SJCRH30 (cell line): ENCODE data around the gene KCNJ11. TPM values are rescaled to one million over a fixed set of nuclear protein-coding genes. Genes with fewer than 3 reads are reported as not detected.

Source experiments
- DNase-seq, 2 experiments: peaks; one replicate each; pipeline ENCODE4 v3.0.0-alpha.2; 2015 to 2020
- H3K27ac ChIP-seq: fragments of 250-450 bp; sonication (Bioruptor Pico); 2 replicates; pipeline ENCODE4 v1.5.1; 2020; ENCODE audit warnings: mild to moderate bottlenecking, moderate library complexity
- H3K27me3 ChIP-seq: fragments of 250-450 bp; sonication (Bioruptor Pico); 2 replicates; pipeline ENCODE4 v1.5.1; 2020; ENCODE audit warnings: mild to moderate bottlenecking, moderate library complexity
- H3K36me3 ChIP-seq: fragments of 250-450 bp; sonication (Bioruptor Pico); 2 replicates; pipeline ENCODE4 v1.5.1; 2020; ENCODE audit warnings: mild to moderate bottlenecking, moderate library complexity
- H3K4me1 ChIP-seq: fragments of 250-450 bp; sonication (Bioruptor Pico); 2 replicates; pipeline ENCODE4 v1.5.1; 2020; ENCODE audit warnings: mild to moderate bottlenecking, moderate library complexity
- H3K4me3 ChIP-seq: fragments of 250-450 bp; sonication (Bioruptor Pico); 2 replicates; pipeline ENCODE4 v1.5.1; 2020; ENCODE audit warnings: mild to moderate bottlenecking, moderate library complexity
- H3K9me3 ChIP-seq: fragments of 250-450 bp; sonication (Bioruptor Pico); replicated peaks from 2 replicates; pipeline ENCODE4 v1.5.1; 2020; ENCODE audit warnings: mild to moderate bottlenecking, moderate library complexity
- total RNA-seq: library from RNA; depleted of rRNA; stranded (reverse); fragments of >200 nt; shearing (Covaris generic); gene quantifications from 2 replicates; pipeline ENCODE4 v1.2.3, GENCODE V29; 2014

Gene KCNJ11
- total RNA-seq, 1 experiment from 2014 or later: 5.9 TPM

DNA sequence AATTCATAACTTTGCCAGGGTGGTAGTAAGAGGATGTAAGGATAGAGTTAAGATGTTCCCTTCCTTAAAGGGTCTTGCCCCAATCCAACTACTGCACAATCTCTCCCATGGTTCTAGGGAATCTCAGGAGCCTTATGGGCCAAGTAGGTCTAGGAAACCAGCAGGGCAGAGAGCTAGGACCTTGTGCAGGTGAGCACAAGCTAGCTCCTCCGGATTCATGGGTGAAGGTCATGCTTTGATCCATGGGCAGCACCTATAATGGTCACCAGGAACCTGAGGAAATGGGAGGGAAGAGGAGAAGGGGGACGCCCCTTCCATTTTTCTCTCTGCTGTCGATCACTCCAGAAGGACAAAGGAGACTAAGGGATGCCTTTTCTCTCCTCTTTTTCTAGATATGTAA is 16.8 kb downstream of the KCNJ11 start:
- Histone ChIP-seq H3K4me1 (no peaks in the 10 kb centered on the region), H3K27ac (no peak overlapping the region), H3K9me3 (peaks cover 34% of the 10 kb centered on the region), H3K27me3 (no peaks in the 10 kb centered on the region), H3K36me3 (peaks cover 32% of the 10 kb centered on the region), H3K4me3 (no peak overlapping the region)
- DNase-seq: peak; percentile 37 to 49

DNA sequence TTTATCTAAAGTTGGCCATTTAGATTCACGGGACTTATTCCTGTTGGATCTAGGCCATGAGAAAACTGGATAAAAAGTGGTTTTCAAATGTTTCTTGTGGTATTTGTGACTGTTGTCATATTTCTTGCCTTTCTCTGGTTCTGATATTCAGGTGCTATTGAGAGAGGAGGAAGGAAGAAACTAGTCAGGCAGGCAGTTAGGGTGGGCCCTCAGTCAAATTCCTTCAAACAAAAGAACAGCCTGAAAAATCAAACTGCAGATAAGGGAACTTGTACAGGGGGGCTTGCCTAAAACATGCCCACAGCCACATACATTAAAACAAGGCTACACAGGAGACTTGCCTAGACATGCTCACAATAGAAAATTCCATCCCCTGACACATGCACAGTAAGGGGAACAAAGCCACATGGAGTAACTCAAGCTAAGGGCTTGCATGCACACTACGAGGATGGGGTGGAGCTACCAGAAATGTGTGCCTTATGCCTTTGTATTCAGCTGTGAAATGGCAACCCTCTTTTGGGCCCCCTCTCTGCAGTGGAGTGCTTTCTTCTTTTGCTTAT is 18.7 kb downstream of the KCNJ11 start:
- H3K9me3 ChIP-seq: peaks cover 34% of the 10 kb centered on the region
- no peak for DNase-seq
- no peaks in the 10 kb centered on the region for H3K4me1 ChIP-seq
- H3K4me3 ChIP-seq: no peak overlapping the region
- no peak overlapping the region for H3K27ac ChIP-seq
- H3K36me3 ChIP-seq: peaks cover 32% of the 10 kb centered on the region
- H3K27me3 ChIP-seq: no peaks in the 10 kb centered on the region

DNA sequence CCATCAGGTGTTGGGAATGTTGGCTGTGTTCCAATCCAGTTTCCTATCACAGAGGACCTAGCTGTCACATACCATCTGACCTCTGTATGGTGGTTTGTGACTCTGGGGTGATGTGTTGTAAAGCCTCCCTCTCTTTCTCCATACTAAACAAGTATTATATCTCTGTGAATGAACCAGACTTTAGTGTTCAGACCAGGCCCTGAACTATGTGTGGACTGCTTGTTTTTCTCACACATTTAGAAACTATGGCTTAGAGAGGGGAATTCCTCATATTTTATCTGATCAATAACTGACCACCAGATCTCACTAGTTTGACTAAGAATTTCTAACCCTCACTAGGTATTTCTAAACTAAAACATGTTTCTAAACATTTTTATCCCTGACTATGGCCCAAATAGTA is 19.4 kb downstream of the KCNJ11 start:
- Histone ChIP-seq H3K4me1 (no peaks in the 10 kb centered on the region), H3K27me3 (no peaks in the 10 kb centered on the region), H3K9me3 (peaks cover 34% of the 10 kb centered on the region), H3K36me3 (peaks cover 32% of the 10 kb centered on the region), H3K27ac (no peak overlapping the region), H3K4me3 (no peak overlapping the region)
- no peak for DNase-seq

DNA sequence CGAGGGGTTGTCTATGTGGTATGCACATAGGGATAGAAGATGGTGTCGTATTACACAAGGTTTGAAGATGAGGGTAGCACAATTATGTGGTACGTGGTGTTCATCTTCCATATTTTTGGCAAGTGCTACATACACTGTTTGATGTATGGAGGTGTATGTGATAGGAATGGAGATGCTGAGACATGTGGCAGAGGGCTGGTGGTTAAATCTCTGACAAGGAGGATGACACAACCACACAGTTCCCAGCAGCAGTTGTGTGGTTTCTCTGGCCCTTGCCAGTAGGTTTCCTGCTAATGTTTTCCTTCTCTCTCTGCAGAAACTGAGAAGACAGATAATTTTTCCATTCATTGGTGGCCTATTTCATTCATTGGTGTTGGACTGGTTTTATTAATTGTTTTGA is 19.9 kb downstream of the KCNJ11 start:
- no peaks in the 10 kb centered on the region for H3K4me1 ChIP-seq
- peaks cover 34% of the 10 kb centered on the region for H3K9me3 ChIP-seq
- no peak for DNase-seq
- no peaks in the 10 kb centered on the region for H3K27me3 ChIP-seq
- no peak overlapping the region for H3K4me3 ChIP-seq
- H3K27ac ChIP-seq: no peak overlapping the region
- H3K36me3 ChIP-seq: peaks cover 32% of the 10 kb centered on the region

DNA sequence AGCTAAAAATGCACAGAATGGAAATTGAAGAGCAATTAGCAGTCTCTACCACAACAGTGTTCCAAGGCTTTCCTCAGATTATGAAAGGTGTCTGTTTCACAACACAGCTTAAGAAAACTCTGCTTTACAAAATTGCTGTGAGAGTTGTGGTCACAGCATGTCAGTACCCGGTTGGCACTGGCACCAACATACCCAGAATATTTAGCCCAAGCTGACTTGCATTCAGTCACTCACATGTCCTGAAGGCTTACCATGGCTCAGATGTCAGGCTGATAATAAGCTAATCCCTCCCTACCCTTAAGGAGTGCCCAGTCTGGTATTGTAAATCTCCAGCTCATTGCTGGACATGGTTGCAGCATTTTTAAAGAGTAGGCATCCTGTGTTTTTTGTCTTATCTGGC is 22.0 kb downstream of the KCNJ11 start:
- Histone ChIP-seq H3K9me3 (peaks cover 22% of the 10 kb centered on the region), H3K36me3 (peaks cover 27% of the 10 kb centered on the region), H3K4me3 (no peak overlapping the region), H3K4me1 (no peaks in the 10 kb centered on the region), H3K27me3 (no peaks in the 10 kb centered on the region), H3K27ac (no peak overlapping the region)
- no peak for DNase-seq

DNA sequence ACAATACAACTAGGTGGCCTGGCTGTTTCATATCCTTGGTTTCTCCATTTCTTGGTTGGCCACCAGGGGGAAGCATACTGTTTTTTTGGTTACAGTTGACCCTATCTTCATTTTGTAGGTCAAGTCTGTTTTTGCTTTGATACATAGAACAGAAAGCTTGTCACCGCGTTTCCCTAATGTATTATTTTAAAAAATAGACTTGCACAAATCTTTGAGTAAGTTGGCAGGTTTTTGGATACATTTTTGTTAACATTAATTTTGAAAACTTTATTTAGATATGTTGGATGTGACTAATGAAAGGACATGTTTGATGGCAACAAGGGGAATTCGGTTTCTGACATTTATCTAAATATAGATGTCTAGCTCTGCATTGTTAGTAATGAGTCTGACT is 33.9 kb downstream of the KCNJ11 start:
- Histone ChIP-seq H3K9me3 (no peaks in the 10 kb centered on the region), H3K4me3 (peak overlapping the region; percentile 71)
- DNase-seq: peak; percentile 79 to 91

DNA sequence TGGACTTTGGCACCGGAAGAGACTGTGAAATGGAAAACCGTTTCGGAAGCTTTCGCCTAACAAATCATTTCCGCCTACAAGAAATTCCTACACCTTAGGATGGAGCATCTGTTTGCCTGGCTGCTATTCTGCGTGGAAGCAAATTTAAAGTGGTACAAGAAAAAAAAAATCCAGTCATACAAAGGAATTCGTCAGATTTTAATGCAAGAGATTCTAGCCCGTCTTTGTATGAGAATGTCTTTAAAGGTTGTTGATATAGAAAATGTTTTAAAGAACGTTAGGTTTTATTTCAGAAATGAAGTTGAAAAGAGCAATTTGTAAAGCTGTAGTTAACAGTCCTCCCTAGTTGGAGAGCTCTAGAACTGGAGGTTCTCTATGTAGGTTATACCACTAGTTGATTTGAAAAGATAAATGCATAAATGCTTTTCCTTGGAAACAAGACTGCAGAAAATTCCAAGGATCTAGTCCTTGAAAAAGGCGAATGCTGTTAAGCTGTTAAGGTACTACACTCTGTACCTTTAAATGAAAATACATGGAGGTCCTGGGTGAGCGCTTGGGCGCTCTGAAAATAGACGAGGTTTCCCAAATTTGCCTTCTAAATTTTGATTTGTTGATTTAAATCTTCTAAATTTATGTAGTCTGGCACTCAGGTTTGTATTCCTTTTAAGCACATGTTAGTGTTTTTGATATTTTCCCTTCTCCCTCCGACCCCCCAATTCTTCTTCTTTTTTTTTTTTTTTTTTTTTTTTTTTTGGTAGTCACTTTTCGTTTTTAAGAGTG is 34.4 kb downstream of the KCNJ11 start:
- H3K4me1 ChIP-seq: no peaks in the 10 kb centered on the region; the same call in 1 of the 2 replicates
- DNase-seq: peak in 1 of 2 experiments; percentile 50
- peak overlapping the region; percentile 61 for H3K27ac ChIP-seq
- no peaks in the 10 kb centered on the region for H3K9me3 ChIP-seq
- no peaks in the 10 kb centered on the region for H3K27me3 ChIP-seq
- H3K36me3 ChIP-seq: no peaks in the 10 kb centered on the region
- peak overlapping the region; percentile 71 for H3K4me3 ChIP-seq

More for the DNA sequence above, 33.9 kb downstream of the KCNJ11 start:
- Histone ChIP-seq H3K27me3 (no peaks in the 10 kb centered on the region), H3K27ac (no peak overlapping the region), H3K36me3 (no peaks in the 10 kb centered on the region), H3K4me1 (no peaks in the 10 kb centered on the region; the same call in 1 of the 2 replicates)

DNA sequence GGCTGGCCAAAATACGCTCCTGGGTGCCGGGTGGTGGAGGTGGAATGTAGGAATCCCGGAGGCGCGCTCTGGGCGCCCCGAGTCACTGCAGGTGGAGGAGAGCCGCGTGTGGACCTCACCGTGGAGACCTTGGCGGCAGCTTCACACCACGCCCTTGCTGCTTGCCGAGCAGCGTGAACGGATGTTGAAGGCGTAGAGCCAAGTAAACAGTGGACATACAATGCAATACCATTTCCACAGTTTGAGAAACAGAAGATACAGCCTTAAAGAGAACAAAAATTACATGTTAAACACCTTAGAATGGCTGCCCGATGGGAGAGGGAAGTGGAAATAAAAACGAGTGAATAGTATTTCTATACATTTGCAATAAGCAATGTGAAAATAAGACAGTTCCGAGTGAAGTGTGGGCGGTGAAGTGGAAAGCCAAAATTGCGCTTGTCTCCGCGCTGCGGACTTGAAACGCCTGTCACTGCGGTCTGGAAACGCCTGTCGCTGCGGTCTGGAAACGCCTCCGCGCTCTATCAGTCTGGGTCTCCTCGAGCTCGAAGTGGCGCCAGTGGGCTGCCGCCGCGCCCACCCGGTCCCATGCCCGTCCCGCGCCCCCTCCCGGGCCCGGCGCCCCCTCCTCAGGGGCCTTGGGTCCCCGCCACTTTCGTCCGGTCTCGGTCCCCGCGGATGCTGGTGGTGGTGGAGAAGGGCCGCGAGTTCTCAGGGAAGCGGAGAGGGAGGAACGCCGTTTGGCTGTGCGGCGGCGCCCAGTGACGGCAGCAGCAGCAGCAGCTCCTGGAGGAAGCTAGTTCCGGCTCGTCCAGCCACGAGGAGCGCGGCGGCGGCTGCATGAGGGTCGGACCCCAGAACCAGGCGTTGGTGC is 35.3 kb downstream of the KCNJ11 start:
- Histone ChIP-seq H3K36me3 (no peaks in the 10 kb centered on the region), H3K4me1 (no peaks in the 10 kb centered on the region; the same call in 1 of the 2 replicates), H3K27me3 (no peaks in the 10 kb centered on the region), H3K27ac (peak overlapping the region; percentile 61), H3K4me3 (peak overlapping the region; percentile 71), H3K9me3 (no peaks in the 10 kb centered on the region)
- peak; percentile 88 for DNase-seq

DNA sequence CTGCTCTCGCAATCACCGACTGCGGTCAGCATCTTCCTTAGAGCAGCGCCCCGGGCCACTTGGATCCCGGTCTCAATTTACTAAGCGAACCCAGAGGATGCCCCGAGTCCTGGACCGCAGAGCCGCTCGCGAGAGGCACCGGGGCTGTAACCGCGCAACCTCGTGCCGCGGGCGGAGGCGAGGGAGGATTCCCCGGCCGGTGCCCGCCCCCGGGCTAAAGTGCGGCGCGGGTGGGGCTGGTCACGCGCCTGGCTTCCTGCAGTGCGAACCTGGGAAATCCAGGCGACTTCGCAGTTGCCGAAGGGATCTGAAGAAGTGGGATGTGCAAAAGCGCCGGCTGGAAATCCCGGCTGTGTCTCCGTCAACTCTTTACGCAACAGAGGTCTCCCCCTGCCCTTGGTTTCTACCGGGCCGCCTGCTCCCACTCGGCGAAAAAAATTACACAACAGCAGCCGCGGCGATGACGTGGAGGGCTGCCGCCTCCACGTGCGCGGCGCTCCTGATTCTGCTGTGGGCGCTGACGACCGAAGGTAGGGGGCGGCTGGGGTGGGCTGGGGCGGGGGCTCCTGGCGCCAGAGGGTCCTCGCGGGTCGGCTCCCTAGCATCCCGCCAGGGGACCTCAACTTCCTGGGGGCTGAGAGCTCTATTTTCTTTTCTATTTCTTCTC is 36.8 kb downstream of the KCNJ11 start, which contains the start of gene NCR3LG1:
TSS of gene NCR3LG1 (plus strand) at position 291 of the 667 bp plus-strand sequence. CDS start at position 461, 170 bp downstream.
- Histone ChIP-seq H3K4me3 (peak within 1 kb of the TSS; percentile 71), H3K27me3 (no peaks in the 10 kb centered on the region), H3K9me3 (no peaks in the 10 kb centered on the region), H3K4me1 (no peaks in the 10 kb centered on the region; the same call in 1 of the 2 replicates), H3K27ac (no peak within 1 kb of the TSS), H3K36me3 (no peaks in the 10 kb centered on the region)
- DNase-seq: peak; percentile 28 to 40

DNA sequence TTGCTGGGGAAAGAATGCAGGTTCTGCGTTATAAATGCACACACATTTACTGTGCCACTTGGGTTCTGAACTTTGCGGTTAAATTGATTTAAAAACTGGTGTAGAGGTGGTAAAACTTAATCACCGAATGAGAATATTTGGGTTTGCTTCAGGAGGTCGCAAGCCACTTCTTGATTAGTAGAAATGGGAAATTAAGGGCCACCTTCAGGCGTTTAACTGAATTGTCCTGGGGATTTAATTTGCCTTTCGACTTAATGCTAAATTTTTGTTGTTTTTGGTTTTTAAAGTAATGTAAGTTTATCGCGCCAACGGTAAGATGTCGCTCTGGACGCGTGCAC is 37.3 kb downstream of the KCNJ11 start:
- no peaks in the 10 kb centered on the region for H3K9me3 ChIP-seq
- DNase-seq: no peak
- no peaks in the 10 kb centered on the region for H3K36me3 ChIP-seq
- H3K4me1 ChIP-seq: no peaks in the 10 kb centered on the region; the same call in 1 of the 2 replicates
- H3K27ac ChIP-seq: no peak overlapping the region
- H3K27me3 ChIP-seq: no peaks in the 10 kb centered on the region
- H3K4me3 ChIP-seq: peak overlapping the region; percentile 71

DNA sequence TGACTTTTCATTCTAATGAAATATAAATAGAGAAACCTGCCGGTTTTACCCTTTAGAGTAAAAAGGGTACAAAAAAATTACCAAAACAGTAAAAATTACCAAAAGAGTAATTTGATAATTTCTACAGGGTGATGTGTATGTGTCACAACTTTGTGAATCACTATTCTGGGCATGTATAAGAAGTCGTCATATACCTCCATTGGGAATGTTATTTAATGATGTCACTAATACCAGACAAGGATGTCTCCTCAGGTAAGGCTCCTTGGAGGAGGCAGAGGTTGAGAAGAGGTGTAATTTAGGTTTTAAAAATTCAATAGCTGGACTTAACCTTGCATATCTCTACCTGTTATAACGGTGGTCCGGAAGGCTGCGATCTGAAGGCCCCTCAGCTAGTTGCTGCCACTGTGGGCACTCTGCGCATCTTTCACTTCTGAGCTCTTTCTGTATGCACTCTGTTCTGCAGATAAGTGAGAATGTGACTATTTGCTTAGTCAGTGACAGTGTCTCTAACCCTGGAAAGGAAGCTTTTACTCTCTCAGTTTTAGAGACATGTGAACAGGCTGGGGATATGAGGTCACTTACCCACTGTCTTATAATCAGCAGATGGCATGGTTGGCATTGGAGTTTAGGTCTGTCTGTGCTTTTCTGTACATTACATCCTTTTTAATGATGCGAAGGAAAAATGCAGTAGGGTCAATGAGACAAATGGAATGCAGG is 37.8 kb downstream of the KCNJ11 start:
- Histone ChIP-seq H3K9me3 (no peaks in the 10 kb centered on the region), H3K27me3 (no peaks in the 10 kb centered on the region), H3K4me3 (no peak overlapping the region), H3K4me1 (no peaks in the 10 kb centered on the region; the same call in 1 of the 2 replicates), H3K36me3 (no peaks in the 10 kb centered on the region), H3K27ac (no peak overlapping the region)
- no peak for DNase-seq

DNA sequence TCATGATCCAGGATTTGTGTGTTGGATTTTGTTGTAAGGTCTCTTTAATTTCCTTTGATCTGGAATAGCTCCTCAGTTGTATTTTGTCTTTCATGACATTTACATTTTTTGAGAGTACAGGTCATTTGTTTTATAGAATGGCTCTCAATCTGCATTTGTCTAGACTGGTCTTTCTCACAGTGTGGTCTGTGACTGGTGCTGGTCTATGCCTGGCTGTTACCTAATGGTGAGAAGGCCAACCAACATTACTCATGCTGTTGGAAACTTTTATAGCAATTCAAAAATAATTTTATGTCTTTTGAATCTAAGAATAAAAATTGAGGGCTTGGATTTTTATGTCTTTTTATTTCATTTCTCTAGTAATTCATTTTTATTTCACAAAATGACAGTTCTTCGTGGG is 40.8 kb downstream of the KCNJ11 start:
- no peaks in the 10 kb centered on the region for H3K27me3 ChIP-seq
- no peak for DNase-seq

DNA sequence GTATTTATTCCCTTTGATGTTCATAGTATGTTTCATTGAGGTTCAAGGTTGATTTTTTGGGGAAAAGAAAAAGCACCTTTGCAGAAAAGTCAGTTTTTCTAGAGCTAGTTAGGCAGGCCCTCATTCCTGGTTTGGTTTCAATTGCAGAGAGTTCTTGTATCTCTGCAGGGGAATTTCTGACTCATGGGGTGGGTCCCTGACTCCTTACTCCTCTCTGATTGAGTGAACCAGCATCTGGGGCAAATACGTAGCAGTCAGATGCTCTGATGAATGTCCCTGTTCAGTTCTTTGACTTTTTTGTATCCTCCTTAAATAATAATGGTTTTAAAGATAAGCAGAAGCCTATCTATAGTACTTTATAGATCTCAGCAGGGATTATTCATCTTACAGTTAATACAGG is 44.6 kb downstream of the KCNJ11 start:
- Histone ChIP-seq H3K36me3 (no peaks in the 10 kb centered on the region), H3K9me3 (no peaks in the 10 kb centered on the region), H3K4me1 (no peaks in the 10 kb centered on the region), H3K27me3 (no peaks in the 10 kb centered on the region), H3K27ac (no peak overlapping the region), H3K4me3 (no peak overlapping the region)
- no peak for DNase-seq

More for the DNA sequence above, 40.8 kb downstream of the KCNJ11 start:
- no peaks in the 10 kb centered on the region for H3K36me3 ChIP-seq
- no peaks in the 10 kb centered on the region for H3K9me3 ChIP-seq
- H3K4me3 ChIP-seq: no peak overlapping the region
- H3K4me1 ChIP-seq: no peaks in the 10 kb centered on the region
- H3K27ac ChIP-seq: no peak overlapping the region

DNA sequence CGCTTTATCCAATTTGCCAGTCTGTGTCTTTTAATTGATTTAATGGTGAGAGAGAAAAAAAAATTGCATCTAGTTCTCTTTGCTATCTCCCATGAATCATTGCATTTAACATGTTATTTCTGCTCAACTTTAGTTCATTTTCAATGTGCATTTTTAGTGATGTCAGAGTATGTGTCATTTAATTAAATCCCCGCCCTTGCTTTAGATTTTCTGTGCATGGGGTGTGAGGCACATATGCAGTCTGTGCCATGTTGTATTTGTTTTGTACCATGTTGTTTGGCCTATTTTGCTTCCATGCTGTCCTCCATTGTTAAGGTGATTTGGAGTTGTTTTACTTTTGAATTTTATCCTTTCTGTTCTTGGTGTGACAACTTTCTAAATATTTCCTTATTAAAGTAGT is 45.2 kb downstream of the KCNJ11 start:
- Histone ChIP-seq H3K27me3 (no peaks in the 10 kb centered on the region), H3K36me3 (no peaks in the 10 kb centered on the region), H3K4me1 (no peaks in the 10 kb centered on the region), H3K27ac (no peak overlapping the region), H3K9me3 (no peaks in the 10 kb centered on the region), H3K4me3 (no peak overlapping the region)
- no peak for DNase-seq
